Left renal cortex interstitium (tissue), 4 donors: ENCODE results near the gene OR8J1. TPM values are rescaled to one million over a fixed set of nuclear protein-coding genes. Genes with fewer than 3 reads are reported as not detected.
"Not testable (repeated sequence)": the region's sequence is repeated elsewhere in the genome, so short reads cannot be mapped to it uniquely, and the experiment has no call there.

ENCODE experiments used
- DNase-seq, 4 donors: peaks; one replicate each; pipeline ENCODE4 v3.0.0-alpha.2; 2013; ENCODE audit warnings: low read depth in 4 of 4, low spot score in 2 of 4, missing footprints in 1 of 4
- polyA plus RNA-seq, 4 donors: library from polyadenylated mRNA; unstranded; fragments of 120-200 nt; gene quantifications; one replicate each; pipeline ENCODE4 v1.2.1, GENCODE V29; 2013; ENCODE audit not compliant: insufficient read length in 4 of 4

OR8J1 gene, protein sequence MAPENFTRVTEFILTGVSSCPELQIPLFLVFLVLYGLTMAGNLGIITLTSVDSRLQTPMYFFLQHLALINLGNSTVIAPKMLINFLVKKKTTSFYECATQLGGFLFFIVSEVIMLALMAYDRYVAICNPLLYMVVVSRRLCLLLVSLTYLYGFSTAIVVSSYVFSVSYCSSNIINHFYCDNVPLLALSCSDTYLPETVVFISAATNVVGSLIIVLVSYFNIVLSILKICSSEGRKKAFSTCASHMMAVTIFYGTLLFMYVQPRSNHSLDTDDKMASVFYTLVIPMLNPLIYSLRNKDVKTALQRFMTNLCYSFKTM
- polyA plus RNA-seq, result not detected

DNA sequence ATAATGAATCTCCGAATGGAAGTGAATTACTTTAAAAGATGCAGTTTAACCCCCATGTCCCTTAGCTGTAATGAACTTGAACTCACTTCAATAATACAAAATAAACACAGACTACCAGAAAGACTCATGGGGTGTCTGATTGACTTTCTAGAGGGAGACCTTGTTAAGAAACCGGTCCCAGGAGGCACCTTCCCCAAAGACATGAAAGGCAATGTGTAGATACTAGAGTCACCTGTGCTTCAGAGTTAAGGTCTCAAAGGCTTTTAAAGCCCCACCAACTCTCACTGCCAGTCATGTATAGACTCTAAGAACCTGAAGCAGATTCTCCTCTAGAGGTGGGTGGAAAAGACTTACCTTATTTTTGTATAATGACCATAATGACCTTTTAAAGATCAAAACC is at the start of gene OR8J1:
TSS of gene OR8J1 (plus strand) at position 301 of the 400 bp plus-strand sequence. CDS start 5,956 bp downstream, outside the sequence.
- no peak for DNase-seq

DNA sequence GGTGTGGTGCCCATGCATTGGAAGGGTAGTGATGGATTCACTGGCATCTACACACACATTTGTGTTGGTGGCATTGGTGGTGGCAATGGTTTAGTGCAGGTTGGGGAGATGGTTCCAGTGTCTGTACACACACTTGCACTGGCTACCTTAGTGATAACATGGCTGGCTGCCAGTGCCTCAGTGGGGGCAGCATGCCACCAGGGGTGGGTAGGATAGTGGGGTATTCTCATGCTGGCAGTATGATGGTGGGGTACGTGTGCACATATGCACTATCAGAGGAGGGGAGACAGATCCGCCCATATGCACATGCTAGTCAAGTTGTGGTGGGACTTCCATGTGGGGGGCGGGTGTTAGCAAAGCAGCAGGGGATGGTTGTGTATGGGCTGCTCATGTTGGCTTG is 46.3 kb upstream of the OR8J1 start:
- no peak for DNase-seq

DNA sequence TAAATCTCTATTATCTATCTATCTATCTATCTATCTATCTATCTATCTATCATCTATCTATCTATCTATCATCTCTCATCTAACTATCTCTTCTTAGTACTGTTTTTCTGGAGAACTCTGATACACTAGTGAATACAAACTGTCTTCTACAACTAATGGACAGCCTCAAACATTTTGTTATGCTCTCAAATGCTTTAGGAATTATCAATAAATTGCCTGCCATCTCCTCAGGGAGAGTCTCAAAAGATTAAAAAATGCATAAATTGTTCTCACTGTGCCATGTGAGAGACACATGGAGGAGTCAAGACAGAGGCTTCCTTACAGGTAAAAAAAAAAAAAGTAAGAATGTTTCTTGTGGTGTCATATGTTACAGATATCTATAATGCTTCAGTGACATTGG is 39.2 kb upstream of the OR8J1 start, which contains the start of gene OR8K3:
TSS of gene OR8K3 (plus strand) at position 301 of the 400 bp plus-strand sequence. CDS start 3,163 bp downstream, outside the sequence.
- no peak for DNase-seq

DNA sequence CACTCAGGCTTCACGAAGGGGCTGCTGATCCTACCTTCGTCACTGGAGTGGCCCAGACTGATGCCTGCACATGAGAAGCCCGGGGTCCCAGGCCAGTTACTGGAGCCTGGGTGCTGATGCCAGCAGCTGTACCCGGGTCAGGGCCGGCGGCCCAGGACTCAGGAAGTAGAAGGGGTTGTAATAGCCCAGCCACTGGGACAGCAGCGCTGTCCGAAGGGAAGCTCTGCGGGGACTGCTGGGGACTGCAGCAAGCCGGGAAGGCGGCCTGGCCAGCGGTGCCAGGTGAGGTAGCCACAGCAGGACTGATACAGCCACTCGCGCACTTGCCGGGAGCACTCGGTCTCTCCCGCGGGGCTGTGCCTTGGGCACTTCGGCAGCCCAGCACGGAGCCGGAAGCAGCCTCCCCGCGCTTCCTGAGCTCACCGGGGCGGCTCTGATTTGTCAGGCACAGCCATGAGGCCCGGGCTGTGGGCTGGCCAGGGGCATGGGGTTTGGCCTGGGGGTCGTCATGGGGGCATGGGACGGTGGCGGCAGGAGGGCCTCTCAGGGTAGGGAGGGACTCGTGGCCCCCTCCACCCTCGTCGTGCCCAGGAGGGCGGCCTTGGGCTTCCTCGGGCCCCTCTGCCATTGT is 22.1 kb upstream of the OR8J1 start:
- DNase-seq, result no peak

DNA sequence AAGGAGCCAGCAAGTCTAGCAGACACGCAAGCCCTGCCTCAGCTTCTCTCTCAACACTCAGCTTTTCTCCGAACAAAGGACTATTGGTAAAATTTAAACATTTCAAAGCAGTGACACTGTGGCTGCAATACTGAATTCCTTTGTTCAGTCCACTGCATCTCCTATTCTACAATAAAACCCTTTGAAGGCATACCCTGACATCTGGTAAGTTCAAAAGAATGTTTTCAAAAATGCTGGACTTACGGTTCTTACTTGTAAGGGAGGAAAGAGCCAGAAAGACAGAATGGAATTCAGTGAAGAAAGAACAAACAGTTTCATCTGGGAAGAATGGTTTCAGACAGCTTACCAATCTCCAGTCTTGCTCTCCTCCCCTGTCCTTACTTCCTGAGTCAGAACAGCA is 20.9 kb upstream of the OR8J1 start:
- DNase-seq, result no peak

DNA sequence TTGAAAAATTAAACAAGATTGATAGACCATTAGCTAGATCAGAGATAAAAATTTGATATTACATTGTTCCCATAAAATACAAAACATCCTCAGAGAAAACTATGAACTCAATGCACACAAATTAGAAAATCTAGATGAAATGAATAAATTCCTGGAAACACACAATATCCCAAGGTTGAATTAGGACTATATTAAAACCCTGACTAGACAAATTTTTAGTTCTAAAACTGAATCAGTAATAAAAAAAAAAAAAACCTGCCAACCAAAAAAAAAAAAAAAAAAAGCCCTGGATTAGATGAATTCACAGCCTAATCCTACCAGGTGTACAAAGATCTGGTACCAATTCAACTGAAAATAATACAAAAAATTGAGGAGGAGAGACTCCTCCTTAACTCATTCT is 13.8 kb upstream of the OR8J1 start:
- DNase-seq, result no peak

DNA sequence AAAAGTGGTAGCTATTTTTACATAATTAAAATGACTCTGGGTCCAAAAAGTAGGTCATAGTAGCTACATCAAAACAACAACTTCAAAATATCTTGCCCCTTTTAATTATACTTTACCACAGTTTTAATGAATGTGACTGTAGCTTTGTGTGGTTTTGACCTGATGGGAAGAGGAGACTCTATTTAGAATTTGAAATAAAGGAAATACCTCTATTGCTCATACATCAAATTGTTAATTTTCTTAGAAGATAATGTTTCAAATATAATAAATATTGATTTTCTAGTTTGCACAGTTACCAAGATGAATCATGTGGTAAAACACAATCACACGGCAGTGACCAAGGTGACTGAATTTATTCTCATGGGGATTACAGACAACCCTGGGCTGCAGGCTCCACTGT is 8.4 kb upstream of the OR8J1 start, which contains the start of gene OR8K1:
TSS of gene OR8K1 (plus strand) at position 301 of the 400 bp plus-strand sequence. CDS start at position 301, 0 bp downstream.
- DNase-seq, result no peak

DNA sequence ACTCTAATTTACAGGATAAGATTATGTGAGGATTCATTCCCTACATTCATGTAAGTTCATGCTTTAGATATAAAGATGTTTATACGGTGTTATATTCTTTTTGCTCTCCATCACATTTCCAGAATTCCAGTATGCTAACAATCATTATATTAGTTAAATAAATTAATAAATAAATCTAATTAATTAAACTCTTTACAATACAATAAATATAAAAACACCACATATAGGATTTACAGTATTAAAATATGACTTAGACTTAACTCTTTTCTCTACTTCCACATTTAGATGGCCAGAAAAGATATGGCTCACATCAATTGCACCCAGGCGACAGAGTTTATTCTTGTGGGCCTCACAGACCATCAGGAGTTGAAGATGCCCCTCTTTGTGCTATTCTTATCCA is 21.2 kb downstream of the OR8J1 start, which contains the start of gene OR8U1:
TSS of gene OR8U1 (plus strand) at position 301 of the 400 bp plus-strand sequence. CDS start at position 301, 0 bp downstream.
- DNase-seq, result no peak

DNA sequence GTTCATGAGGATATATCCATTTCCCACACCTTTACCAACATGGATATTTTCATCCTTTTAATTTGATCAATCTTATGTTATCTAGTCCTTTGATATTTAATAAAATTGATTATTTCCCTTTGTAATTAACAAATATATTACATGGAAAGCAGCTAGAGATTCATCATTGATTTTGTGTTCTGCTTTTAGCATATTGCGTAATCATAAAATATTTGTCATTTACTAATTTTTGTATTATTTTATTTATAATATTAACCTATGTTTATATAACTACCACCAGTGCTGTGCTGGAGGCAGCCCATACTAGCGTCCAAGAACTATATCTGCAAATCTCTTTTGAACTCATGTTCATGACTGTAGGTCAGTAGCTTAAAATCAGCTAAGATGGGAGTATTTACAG is 26.0 kb downstream of the OR8J1 start:
- DNase-seq, result no peak

DNA sequence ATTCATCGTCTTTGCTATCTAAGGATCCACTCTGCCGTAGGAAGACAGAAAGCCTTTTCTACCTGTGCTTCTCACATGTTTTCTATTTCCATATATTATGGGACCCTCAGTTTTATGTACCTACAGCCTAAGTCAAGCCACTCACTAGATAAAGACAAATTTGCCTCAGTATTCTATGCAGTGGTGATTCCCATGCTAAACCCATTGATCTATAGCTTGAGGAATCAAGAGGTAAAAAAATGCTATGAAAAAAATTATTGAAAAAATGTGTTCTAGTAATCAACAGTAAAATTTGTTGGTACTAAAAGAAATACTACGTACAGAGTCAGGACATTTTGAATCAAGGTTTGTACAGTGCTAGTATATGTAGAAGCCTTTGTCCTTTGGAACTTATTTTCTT is 40.3 kb downstream of the OR8J1 start:
- DNase-seq, result no peak

DNA sequence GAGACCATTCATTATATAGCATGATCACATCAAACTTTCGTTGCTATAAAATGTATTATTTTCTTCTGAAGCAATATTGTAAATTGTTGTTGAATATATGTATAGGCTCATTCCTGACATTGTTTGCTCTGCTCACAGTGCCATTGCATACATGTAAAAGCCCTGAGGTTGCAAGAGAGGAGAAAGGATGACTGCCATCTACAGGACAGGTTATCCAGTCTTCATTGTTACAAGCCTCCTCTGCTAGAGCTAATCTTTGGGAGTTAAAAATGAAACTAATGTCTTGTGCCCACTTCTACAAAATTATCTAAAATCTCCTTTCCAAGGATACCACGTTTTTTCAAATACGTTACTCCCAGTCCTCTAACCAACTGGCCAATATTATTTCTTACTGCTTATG is 42.0 kb downstream of the OR8J1 start:
- no peak for DNase-seq

DNA sequence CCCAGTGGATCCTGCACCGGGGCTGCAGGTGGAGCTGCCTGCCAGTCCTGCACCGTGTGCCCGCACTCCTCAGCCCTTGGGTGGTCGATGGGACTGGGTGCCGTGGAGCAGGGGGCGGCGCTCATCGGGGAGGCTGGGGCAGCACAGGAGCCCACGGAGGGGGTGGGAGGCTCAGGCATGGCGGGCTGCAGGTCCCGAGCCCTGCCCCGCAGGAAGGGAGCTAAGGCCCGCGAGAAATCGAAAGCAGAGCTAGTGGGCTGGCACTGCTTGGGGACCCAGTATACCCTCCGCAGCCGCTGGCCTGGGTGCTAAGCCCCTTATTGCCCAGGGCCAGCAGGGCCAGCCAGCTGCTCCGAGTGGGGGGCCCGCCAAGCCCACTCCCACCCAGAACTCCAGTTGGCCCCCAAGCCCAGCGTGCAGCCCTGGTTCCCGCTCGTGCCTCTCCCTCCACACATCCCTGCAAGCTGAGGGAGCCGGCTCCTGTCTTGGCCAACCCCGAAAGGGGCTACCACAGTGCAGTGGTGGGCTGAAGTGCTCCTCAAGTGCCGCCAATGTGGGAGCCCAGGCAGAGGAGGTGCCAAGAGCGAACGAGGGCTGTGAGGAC is 47.9 kb downstream of the OR8J1 start:
- DNase-seq, result not testable (repeated sequence)

DNA sequence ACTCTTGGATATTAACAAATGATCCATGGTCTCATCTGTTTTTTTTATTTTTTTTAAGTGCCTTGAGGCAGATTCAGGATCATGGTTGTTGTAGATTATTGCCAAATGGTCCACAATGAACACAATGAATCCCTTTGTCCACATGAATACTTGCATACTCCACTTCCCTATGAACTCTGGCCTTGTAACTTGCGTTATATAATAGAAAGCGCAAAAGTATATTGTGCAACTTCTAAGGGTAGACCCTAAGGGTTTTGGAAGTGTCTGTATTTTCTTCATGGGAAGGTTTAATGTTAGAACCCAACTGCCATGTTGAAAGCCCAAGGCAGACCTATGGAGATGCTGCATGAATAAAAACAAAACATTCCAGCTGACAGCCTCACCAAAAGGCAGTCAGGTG is 50.3 kb downstream of the OR8J1 start:
- no peak for DNase-seq

DNA sequence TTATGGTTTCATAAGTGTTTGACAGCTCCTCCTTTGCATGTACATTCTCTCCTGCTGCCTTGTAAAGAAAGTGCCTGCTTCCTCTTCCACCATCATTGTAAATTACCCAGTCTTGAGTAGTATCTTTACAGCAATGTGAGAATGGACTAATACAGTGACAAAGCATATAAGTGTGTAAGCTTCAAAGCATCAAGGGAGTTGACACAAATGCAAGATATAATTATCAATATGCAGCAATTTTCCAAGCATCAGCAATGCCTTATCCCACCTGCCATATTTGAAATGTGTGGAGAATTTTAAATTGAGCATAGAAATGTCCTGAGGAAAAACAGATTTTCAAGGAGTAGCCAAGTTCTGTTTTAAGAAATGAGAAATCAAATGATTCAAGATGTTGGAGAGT is 56.7 kb downstream of the OR8J1 start:
- DNase-seq, result no peak

Other genes with a start within 250 kb of the OR8J1 start
- not detected for gene OR8H3, start 231.9 kb upstream of the OR8J1 start, polyA plus RNA-seq
- not detected for gene OR8J3, start 214.1 kb upstream of the OR8J1 start, polyA plus RNA-seq
- gene OR8K5, start 194.0 kb upstream of the OR8J1 start, polyA plus RNA-seq, result not detected
- not detected for gene OR5J2, start 177.7 kb upstream of the OR8J1 start, polyA plus RNA-seq
- gene OR5T2, start 120.0 kb upstream of the OR8J1 start, polyA plus RNA-seq, result not detected
- gene OR5T3, start 102.0 kb upstream of the OR8J1 start, polyA plus RNA-seq, result not detected
- not detected for gene OR5T1, start 80.1 kb upstream of the OR8J1 start, polyA plus RNA-seq
- gene OR8H1, start 62.0 kb upstream of the OR8J1 start, polyA plus RNA-seq, result not detected
- not detected for gene OR8K3, start 39.1 kb upstream of the OR8J1 start, polyA plus RNA-seq
- not detected for gene OR8K1, start 8.3 kb upstream of the OR8J1 start, polyA plus RNA-seq
- gene OR8U1, start 21.3 kb downstream of the OR8J1 start, polyA plus RNA-seq, result not detected
- gene OR5AL1, start 58.4 kb downstream of the OR8J1 start, polyA plus RNA-seq, result not detected
- not detected for gene OR5M3, start 119.1 kb downstream of the OR8J1 start, polyA plus RNA-seq
- not detected for gene OR5M8, start 137.1 kb downstream of the OR8J1 start, polyA plus RNA-seq
- gene OR5M11, start 189.0 kb downstream of the OR8J1 start, polyA plus RNA-seq, result not detected
- gene OR5M10, start 223.4 kb downstream of the OR8J1 start, polyA plus RNA-seq, result not detected